Measurements from ENCODE around the gene RYR2. TPM values are rescaled to one million over a fixed set of nuclear protein-coding genes. Genes with fewer than 3 reads are reported as not detected.

Gene RYR2
- total and polyA plus RNA-seq, 2 donors (not counting 1 experiment from before 2014, with no cell fraction given), result not detected

- H3K27ac ChIP-seq (ENCODE audit: low read length in 2 of 2), result no peak overlapping the region
- H3K4me2 ChIP-seq (replicated peaks; ENCODE audit: low read depth, low read length, poor library complexity, severe bottlenecking), result no peak overlapping the region
- ChIA-PET CTCF (no interaction called here), POLR2A (no interaction called here)
- no peaks in the 10 kb centered on the region for H3K36me3 ChIP-seq (replicated peaks in 1 of 2; ENCODE audit: control extremely low read depth in 1 of 2, control insufficient read depth in 1 of 2, extremely low read depth in 1 of 2, insufficient read depth in 2 of 2, low read length in 1 of 2)
- H2AFZ ChIP-seq (ENCODE audit: insufficient read depth, low read depth, low read length, poor library complexity, severe bottlenecking), result no peak overlapping the region
- no peaks in the 10 kb centered on the region for H4K20me1 ChIP-seq (ENCODE audit: control insufficient read depth, insufficient read depth, low read length, poor library complexity, severe bottlenecking)
- H3K4me1 Mint-ChIP-seq, result no peaks in the 10 kb centered on the region
- DNase-seq, result no peak
- no peaks in the 10 kb centered on the region for H3K79me2 ChIP-seq (ENCODE audit: control insufficient read depth, insufficient read depth, low read length)
- ATAC-seq (ENCODE audit: low read depth), result no peak
- no peak overlapping the region for H3K4me3 ChIP-seq (ENCODE audit: control extremely low read depth in 1 of 5, extremely low read depth in 1 of 5, insufficient read depth in 1 of 5, low read depth in 2 of 5, low read length in 4 of 5)
- no peak for TF ChIP-seq EZH2 (IDR thresholded peaks at IDR 0.05; ENCODE audit: borderline replicate concordance, insufficient read depth, low read depth, low read length, poor library complexity, severe bottlenecking)
- TF ChIP-seq CTCF (IDR thresholded peaks at IDR 0.05), result no peak
- H3K4me1 ChIP-seq (ENCODE audit: control insufficient read depth in 2 of 2, insufficient read depth in 2 of 2, low read length in 2 of 2), result no peaks in the 10 kb centered on the region
- H3K9me3 ChIP-seq (ENCODE audit: control extremely low read depth in 1 of 3, control insufficient read depth in 2 of 3, insufficient read depth in 1 of 3, low read length in 2 of 3), result no peaks in the 10 kb centered on the region
- no peak overlapping the region for H3K27ac Mint-ChIP-seq
- intact Hi-C loops (cut with micrococcal nuclease), result no loop called here
- no peaks in the 10 kb centered on the region for H3K27me3 ChIP-seq (replicated peaks in 1 of 4; ENCODE audit: control extremely low read depth in 1 of 4, control insufficient read depth in 3 of 4, insufficient read depth in 4 of 4, low read length in 3 of 4)
- no peaks in the 10 kb centered on the region for H3K27me3 Mint-ChIP-seq
- H3K9ac ChIP-seq (ENCODE audit: low read length), result no peak overlapping the region
- H3K4me3 Mint-ChIP-seq, result no peak overlapping the region
- H3K9me3 Mint-ChIP-seq (ENCODE audit: insufficient read depth), result no peaks in the 10 kb centered on the region
These were observed 695.5 kb downstream of the RYR2 start for GRCh38 chr1:237737448-237737847.

- Histone ChIP-seq H3K4me2 (replicated peaks; ENCODE audit: low read depth, low read length, poor library complexity, severe bottlenecking) (no peak overlapping the region), H3K4me3 (ENCODE audit: control extremely low read depth in 1 of 5, extremely low read depth in 1 of 5, insufficient read depth in 1 of 5, low read depth in 2 of 5, low read length in 4 of 5) (no peak overlapping the region), H3K9me3 (ENCODE audit: control extremely low read depth in 1 of 3, control insufficient read depth in 2 of 3, insufficient read depth in 1 of 3, low read length in 2 of 3) (no peaks in the 10 kb centered on the region), H3K27me3 (replicated peaks in 1 of 4; ENCODE audit: control extremely low read depth in 1 of 4, control insufficient read depth in 3 of 4, insufficient read depth in 4 of 4, low read length in 3 of 4) (no peaks in the 10 kb centered on the region), H4K20me1 (ENCODE audit: control insufficient read depth, insufficient read depth, low read length, poor library complexity, severe bottlenecking) (no peaks in the 10 kb centered on the region), H2AFZ (ENCODE audit: insufficient read depth, low read depth, low read length, poor library complexity, severe bottlenecking) (no peak overlapping the region), H3K79me2 (ENCODE audit: control insufficient read depth, insufficient read depth, low read length) (no peaks in the 10 kb centered on the region), H3K36me3 (replicated peaks in 1 of 2; ENCODE audit: control extremely low read depth in 1 of 2, control insufficient read depth in 1 of 2, extremely low read depth in 1 of 2, insufficient read depth in 2 of 2, low read length in 1 of 2) (no peaks in the 10 kb centered on the region), H3K9ac (ENCODE audit: low read length) (no peak overlapping the region), H3K27ac (ENCODE audit: low read length in 2 of 2) (no peak overlapping the region), H3K4me1 (ENCODE audit: control insufficient read depth in 2 of 2, insufficient read depth in 2 of 2, low read length in 2 of 2) (no peaks in the 10 kb centered on the region)
- Mint-ChIP-seq H3K9me3 (ENCODE audit: insufficient read depth) (no peaks in the 10 kb centered on the region), H3K27me3 (no peaks in the 10 kb centered on the region), H3K4me3 (no peak overlapping the region), H3K27ac (no peak overlapping the region), H3K4me1 (no peaks in the 10 kb centered on the region)
- 100% methylated on average over 1 of the region's 5 CpGs for WGBS (ENCODE audit: insufficient coverage)
- ATAC-seq (ENCODE audit: low read depth) (no peak), DNase-seq (no peak)
- intact Hi-C loops (cut with micrococcal nuclease), result no loop called here
- ChIA-PET CTCF (no interaction called here), POLR2A (no interaction called here)
- TF ChIP-seq CTCF (IDR thresholded peaks at IDR 0.05) (no peak), EZH2 (IDR thresholded peaks at IDR 0.05; ENCODE audit: borderline replicate concordance, insufficient read depth, low read depth, low read length, poor library complexity, severe bottlenecking) (no peak)
These were observed 696.1 kb downstream of the RYR2 start for GRCh38 chr1:237737938-237738610.
